Hepatocyte (in vitro differentiated cells): ENCODE results near the gene SRM. TPM values are rescaled to one million over a fixed set of nuclear protein-coding genes. Genes with fewer than 3 reads are reported as not detected.

Experiments used
- DNase-seq: peaks from one replicate; pipeline ENCODE4 v3.0.0-alpha.2; 2016; ENCODE audit warnings: low spot score
- H2AFZ ChIP-seq: fragments of 200-600 bp; sonication (generic); 2 replicates; pipeline ENCODE4 v1.6.0; 2016; ENCODE audit warnings: antibody characterized with exemption, mild to moderate bottlenecking
- H3K27ac ChIP-seq: fragments of 200-600 bp; sonication (generic); 2 replicates; pipeline ENCODE4 v1.5.1; 2016; ENCODE audit warnings: mild to moderate bottlenecking
- H3K27me3 ChIP-seq: fragments of 200-600 bp; sonication (generic); 2 replicates; pipeline ENCODE4 v1.6.1; 2016
- H3K36me3 ChIP-seq: fragments of 200-600 bp; sonication (generic); replicated peaks from 2 replicates; pipeline ENCODE4 v1.5.1; 2016; ENCODE audit warnings: low read depth; ENCODE audit not compliant: insufficient read depth
- H3K4me1 ChIP-seq: fragments of 200-600 bp; sonication (generic); 2 replicates; pipeline ENCODE4 v1.5.1; 2016; ENCODE audit warnings: mild to moderate bottlenecking, moderate library complexity; ENCODE audit not compliant: insufficient read depth
- H3K4me2 ChIP-seq: fragments of 200-600 bp; sonication (generic); 2 replicates; pipeline ENCODE4 v1.6.0; 2016
- H3K4me3 ChIP-seq: fragments of 200-600 bp; sonication (generic); 2 replicates; pipeline ENCODE4 v1.5.1; 2016; ENCODE audit warnings: mild to moderate bottlenecking
- H3K79me2 ChIP-seq: fragments of 200-600 bp; sonication (generic); 2 replicates; pipeline ENCODE4 v1.6.0; 2017; ENCODE audit warnings: mild to moderate bottlenecking
- H3K9me2 ChIP-seq: fragments of 200-600 bp; sonication (generic); replicated peaks from 2 replicates; pipeline ENCODE4 v1.6.0; 2017; ENCODE audit warnings: mild to moderate bottlenecking; ENCODE audit not compliant: insufficient read depth
- H3K9me3 ChIP-seq: fragments of 200-600 bp; sonication (generic); 2 replicates; pipeline ENCODE4 v1.5.1; 2016; ENCODE audit warnings: low read depth, mild to moderate bottlenecking
- H4K20me1 ChIP-seq: fragments of 200-600 bp; sonication (generic); 2 replicates; pipeline ENCODE4 v1.6.0; 2016; ENCODE audit warnings: mild to moderate bottlenecking; ENCODE audit not compliant: insufficient read depth, poor library complexity, severe bottlenecking
- EZH2 ChIP-seq: fragments of 200-600 bp; sonication (generic); IDR thresholded peaks from 2 replicates; pipeline ENCODE4 v1.6.1; 2016; ENCODE audit warnings: antibody characterized with exemption, mild to moderate bottlenecking, borderline replicate concordance
- EZH2phosphoT487 ChIP-seq: fragments of 200-600 bp; sonication (generic); IDR thresholded peaks from one replicate; pipeline ENCODE4 v1.6.1; 2018; ENCODE audit warnings: antibody characterized with exemption, mild to moderate bottlenecking, low read depth, moderate library complexity; ENCODE audit not compliant: unreplicated experiment, severe bottlenecking
- WGBS: methylation state at CpG from one replicate; pipeline ENCODE4 v1.1.6; 2016; ENCODE audit warnings: low lambda C conversion rate; ENCODE audit errors: missing lambda C conversion rate; 5-methylcytosine and 5-hydroxymethylcytosine counted together
- polyA plus RNA-seq: library from polyadenylated mRNA; unstranded; fragments of >200 nt; fragmentation: Nextera tagmentation; extraction: Ambion mirVana; gene quantifications from 2 replicates; pipeline ENCODE4 v1.2.1, GENCODE V29; 2016
- total RNA-seq: library from RNA; depleted of rRNA; stranded (reverse); fragments of >200 nt; gene quantifications from 2 replicates; pipeline ENCODE4 v1.2.3, GENCODE V29; 2014
- TF ChIP-seq, protein P1 (sequence below): fragments of 200-600 bp; sonication (generic); IDR thresholded peaks from 2 replicates; pipeline ENCODE4 v1.5.1; 2016; ENCODE audit warnings: antibody characterized with exemption, mild to moderate bottlenecking; ENCODE audit not compliant: poor library complexity

Gene SRM
- total RNA-seq (22.7 and 28.6 TPM in 2 replicates), polyA plus RNA-seq (186 and 207 TPM in 2 replicates)

DNA sequence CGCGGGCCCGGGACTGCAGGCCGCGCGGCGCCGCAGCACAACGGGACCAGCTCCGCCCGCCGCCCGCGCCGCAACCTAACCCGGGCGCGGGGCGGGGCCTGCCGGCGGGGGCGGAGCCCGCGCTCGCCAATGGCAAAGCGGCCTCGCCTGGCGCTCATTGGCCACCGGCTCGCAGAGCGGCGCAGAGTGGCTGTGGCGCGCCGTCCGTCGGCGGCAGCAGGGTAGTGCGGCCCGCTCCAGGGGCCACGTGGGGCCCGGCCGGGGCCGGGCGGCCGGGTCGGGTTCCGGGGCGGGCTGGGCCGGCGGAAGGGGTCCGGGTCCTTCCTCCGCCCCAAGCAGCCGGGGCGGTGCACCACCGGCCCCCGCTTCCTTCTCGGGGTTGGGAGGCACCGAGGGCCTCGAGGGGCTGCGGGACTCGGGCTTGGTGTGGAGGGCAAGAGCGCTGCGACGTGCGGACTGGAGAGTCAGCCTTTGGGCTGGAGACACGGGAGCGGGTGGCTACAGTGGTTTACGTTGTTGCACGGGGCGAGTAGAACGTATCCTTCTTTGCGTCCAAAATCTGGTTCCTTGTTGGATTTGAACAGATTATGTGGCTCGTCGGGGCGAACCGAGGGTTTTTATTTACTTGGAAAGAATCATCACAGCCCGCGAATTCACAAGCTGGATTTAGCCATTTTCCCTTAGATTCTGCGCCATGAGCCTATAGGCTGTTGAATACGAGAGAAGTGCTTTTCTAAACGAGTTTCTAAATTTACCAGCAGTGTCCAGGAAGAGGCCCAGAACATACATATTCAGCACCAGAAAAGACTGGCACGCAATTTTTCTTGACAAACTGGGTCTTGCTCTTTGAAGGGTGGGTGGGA lies at the start of gene SRM:
SRM (minus strand) TSS at position 51 of the 863 bp plus-strand sequence. CDS start 75 bp downstream, outside the sequence.
- TF ChIP-seq, protein P1, sequence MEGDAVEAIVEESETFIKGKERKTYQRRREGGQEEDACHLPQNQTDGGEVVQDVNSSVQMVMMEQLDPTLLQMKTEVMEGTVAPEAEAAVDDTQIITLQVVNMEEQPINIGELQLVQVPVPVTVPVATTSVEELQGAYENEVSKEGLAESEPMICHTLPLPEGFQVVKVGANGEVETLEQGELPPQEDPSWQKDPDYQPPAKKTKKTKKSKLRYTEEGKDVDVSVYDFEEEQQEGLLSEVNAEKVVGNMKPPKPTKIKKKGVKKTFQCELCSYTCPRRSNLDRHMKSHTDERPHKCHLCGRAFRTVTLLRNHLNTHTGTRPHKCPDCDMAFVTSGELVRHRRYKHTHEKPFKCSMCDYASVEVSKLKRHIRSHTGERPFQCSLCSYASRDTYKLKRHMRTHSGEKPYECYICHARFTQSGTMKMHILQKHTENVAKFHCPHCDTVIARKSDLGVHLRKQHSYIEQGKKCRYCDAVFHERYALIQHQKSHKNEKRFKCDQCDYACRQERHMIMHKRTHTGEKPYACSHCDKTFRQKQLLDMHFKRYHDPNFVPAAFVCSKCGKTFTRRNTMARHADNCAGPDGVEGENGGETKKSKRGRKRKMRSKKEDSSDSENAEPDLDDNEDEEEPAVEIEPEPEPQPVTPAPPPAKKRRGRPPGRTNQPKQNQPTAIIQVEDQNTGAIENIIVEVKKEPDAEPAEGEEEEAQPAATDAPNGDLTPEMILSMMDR = no peak
- no peak for TF ChIP-seq EZH2
- no peak for TF ChIP-seq EZH2phosphoT487
- peak within 1 kb of the TSS; percentile 60 for H3K27ac ChIP-seq
- H3K79me2 ChIP-seq = peaks cover 20% of the 10 kb centered on the region

DNA sequence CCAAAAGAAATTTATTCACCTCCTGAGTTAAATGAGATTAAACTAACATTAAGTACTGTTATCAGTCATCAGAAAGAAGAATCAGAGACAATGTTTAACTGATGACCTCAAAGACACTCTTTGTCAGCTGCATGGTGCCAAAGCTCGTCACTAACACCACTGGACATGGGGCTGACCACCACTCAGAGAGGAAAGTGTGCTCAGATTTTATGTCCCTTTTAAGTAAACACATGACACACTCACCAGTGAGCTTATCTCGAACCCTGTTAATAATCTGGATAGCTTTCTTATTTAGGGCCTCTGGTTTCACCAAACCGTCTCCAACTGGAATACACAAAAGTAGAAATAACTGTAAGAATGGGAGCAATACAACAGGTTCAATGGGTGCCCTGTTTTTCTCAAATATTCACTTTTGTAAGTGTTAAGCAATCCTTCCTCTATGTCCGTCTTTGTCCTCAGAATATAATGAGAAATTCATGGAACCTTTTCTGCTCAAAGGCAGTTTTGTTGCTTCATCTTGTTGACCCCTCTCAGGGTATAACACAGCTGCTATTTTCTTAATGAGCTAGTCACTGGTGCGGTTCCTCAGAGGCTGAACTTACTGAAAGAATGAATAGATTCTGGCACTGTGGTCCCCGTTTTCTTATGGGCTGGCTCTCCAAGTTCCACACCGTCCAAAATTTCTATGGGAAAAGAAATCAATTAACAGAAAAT lies 49.4 kb upstream of the SRM start:
- Histone ChIP-seq H2AFZ (no peak overlapping the region), H3K27ac (no peak overlapping the region), H3K4me3 (no peak overlapping the region), H3K79me2 (no peaks in the 10 kb centered on the region), H3K9me2 (no peaks in the 10 kb centered on the region), H4K20me1 (no peaks in the 10 kb centered on the region), H3K4me1 (no peaks in the 10 kb centered on the region), H3K4me2 (no peak overlapping the region), H3K9me3 (no peaks in the 10 kb centered on the region), H3K36me3 (no peaks in the 10 kb centered on the region), H3K27me3 (no peaks in the 10 kb centered on the region)
- TF ChIP-seq, protein P1 = no peak
- TF ChIP-seq EZH2phosphoT487 = no peak
- no peak for DNase-seq
- WGBS = 82% methylated on average over 7 of the region's 7 CpGs

More for the DNA sequence above, at the start of gene SRM:
- Histone ChIP-seq H3K36me3 (peaks cover 4% of the 10 kb centered on the region), H4K20me1 (no peaks in the 10 kb centered on the region), H3K4me2 (peak within 1 kb of the TSS; percentile 98), H2AFZ (peak within 1 kb of the TSS; percentile 89), H3K9me3 (no peaks in the 10 kb centered on the region), H3K4me3 (peak within 1 kb of the TSS; percentile 98), H3K27me3 (no peaks in the 10 kb centered on the region), H3K9me2 (no peaks in the 10 kb centered on the region), H3K4me1 (peaks cover 8% of the 10 kb centered on the region)
- DNase-seq = peak; percentile 97
- WGBS = under 1% methylated on average over 46 of the region's 83 CpGs

DNA sequence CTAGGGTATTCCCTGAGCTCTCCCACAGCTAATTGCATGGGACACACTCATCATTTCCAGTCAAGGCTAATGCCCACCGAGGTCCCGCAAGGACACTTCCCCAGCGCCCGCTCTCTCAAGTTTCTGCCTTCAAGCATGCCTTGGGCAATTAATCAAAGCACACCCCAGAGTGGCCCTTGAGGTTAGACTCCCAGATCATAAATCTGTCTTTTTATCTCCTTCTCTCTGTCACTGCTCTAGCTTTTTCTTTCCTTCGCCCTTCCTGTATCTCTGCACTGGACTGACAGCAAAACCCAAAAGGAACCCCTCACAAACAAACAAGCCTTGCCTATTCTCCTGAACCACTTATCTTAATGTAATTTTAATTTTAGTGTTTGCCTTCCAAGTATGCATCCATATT lies 47.8 kb upstream of the SRM start:
- DNase-seq = no peak
- no peaks in the 10 kb centered on the region for H3K36me3 ChIP-seq
- no peak overlapping the region for H3K4me3 ChIP-seq
- no peaks in the 10 kb centered on the region for H3K9me3 ChIP-seq
- H3K4me2 ChIP-seq = no peak overlapping the region
- H3K9me2 ChIP-seq = no peaks in the 10 kb centered on the region
- no peaks in the 10 kb centered on the region for H3K79me2 ChIP-seq
- no peak overlapping the region for H2AFZ ChIP-seq
- WGBS = 95% methylated on average over 5 of the region's 5 CpGs
- no peaks in the 10 kb centered on the region for H4K20me1 ChIP-seq
- H3K4me1 ChIP-seq = no peaks in the 10 kb centered on the region
- no peaks in the 10 kb centered on the region for H3K27me3 ChIP-seq
- TF ChIP-seq EZH2phosphoT487 (no peak), EZH2 (no peak)
- TF ChIP-seq, protein P1 = no peak
- H3K27ac ChIP-seq = no peak overlapping the region
